PC-9 (cell line): ENCODE results near the gene ACAD11. TPM values are rescaled to one million over a fixed set of nuclear protein-coding genes. Genes with fewer than 3 reads are reported as not detected.

ENCODE experiments used
- BruUV-seq: library from RNA; stranded (reverse); fragments of 400-500 nt; replicated peaks from 2 replicates; lab custom pipeline; 2021; lab: Mats Ljungman, UMichigan
- CTCF ChIA-PET: fragments of 300-600 bp; sonication (Branson Sonifier 250); formaldehyde crosslinking; loops from one replicate; lab custom pipeline; 2022; ENCODE audit warnings: antibody characterized with exemption; lab: Charles Lee
- POLR2A ChIA-PET: fragments of 300-600 bp; sonication (Branson Sonifier 250); formaldehyde crosslinking; loops from one replicate; lab custom pipeline; 2022; ENCODE audit warnings: antibody characterized with exemption; ENCODE audit not compliant: unreplicated experiment; lab: Charles Lee
- DNase-seq, 2 experiments: peaks; one replicate each; pipeline versions ENCODE4 v3.0.0 to v3.0.0-alpha.2; 2015 to 2022; ENCODE audit warnings: mixed read lengths in 1 of 2
- H2AFZ ChIP-seq: fragments of 200-600 bp; sonication (generic); 2 replicates; pipeline ENCODE4 v1.8.1; 2017; ENCODE audit warnings: antibody characterized with exemption
- H3F3A ChIP-seq: fragments of 200-600 bp; sonication (generic); 2 replicates; pipeline ENCODE4 v1.8.1; 2017; ENCODE audit warnings: antibody characterized with exemption, mild to moderate bottlenecking, low read depth; ENCODE audit not compliant: insufficient read depth
- H3K27ac ChIP-seq: fragments of 200-600 bp; sonication (generic); 2 replicates; pipeline ENCODE4 v1.6.1; 2016; ENCODE audit warnings: mixed run types
- H3K27me3 ChIP-seq: fragments of 200-600 bp; sonication (generic); 2 replicates; pipeline ENCODE4 v1.6.1; 2016; ENCODE audit warnings: low read depth, mixed run types; ENCODE audit not compliant: insufficient read depth
- H3K36me3 ChIP-seq: fragments of 200-600 bp; sonication (generic); 2 replicates; pipeline ENCODE4 v1.6.1; 2016; ENCODE audit warnings: low read depth, mixed run types
- H3K4me1 ChIP-seq: fragments of 200-600 bp; sonication (generic); replicated peaks from 2 replicates; pipeline ENCODE4 v1.6.1; 2016; ENCODE audit warnings: mixed run types; ENCODE audit not compliant: insufficient read depth
- H3K4me2 ChIP-seq: fragments of 200-600 bp; sonication (generic); 2 replicates; pipeline ENCODE4 v1.6.1; 2017; ENCODE audit warnings: mixed run types
- H3K4me3 ChIP-seq: fragments of 200-600 bp; sonication (generic); 2 replicates; pipeline ENCODE4 v1.6.1; 2016; ENCODE audit warnings: mixed run types
- H3K79me2 ChIP-seq: fragments of 200-600 bp; sonication (generic); 2 replicates; pipeline ENCODE4 v1.6.1; 2017; ENCODE audit warnings: low read depth, mixed run types
- H3K9me2 ChIP-seq: fragments of 200-600 bp; sonication (generic); 2 replicates; pipeline ENCODE4 v1.8.1; 2017; ENCODE audit warnings: mild to moderate bottlenecking; ENCODE audit not compliant: insufficient read depth
- H3K9me3 ChIP-seq: fragments of 200-600 bp; sonication (generic); 2 replicates; pipeline ENCODE4 v1.8.1; 2016; ENCODE audit warnings: low read depth; ENCODE audit not compliant: insufficient read depth
- H4K20me1 ChIP-seq: fragments of 200-600 bp; sonication (generic); 2 replicates; pipeline ENCODE4 v1.8.1; 2017; ENCODE audit not compliant: insufficient read depth
- CTCF ChIP-seq: fragments of 200-600 bp; sonication (generic); conservative IDR thresholded peaks from 2 replicates; pipeline ENCODE4 v1.6.1; 2017; ENCODE audit warnings: mixed run types, antibody characterized with exemption, mild to moderate bottlenecking, moderate library complexity
- EZH2 ChIP-seq: fragments of 200-600 bp; sonication (generic); IDR thresholded peaks from 2 replicates; pipeline ENCODE4 v1.8.0; 2017; ENCODE audit warnings: antibody characterized with exemption, low read depth
- intact Hi-C: fragments of 100-400 bp; cut with micrococcal nuclease; formaldehyde crosslinking; loops from one replicate; pipeline ENCODE4 v1.10.0; 2022; ENCODE audit not compliant: unreplicated experiment
- total RNA-seq: library from RNA; stranded (reverse); gene quantifications from 2 replicates; pipeline ENCODE4 v1.2.3, GENCODE V29; 2021

Gene ACAD11
- total RNA-seq, 1 experiment from 2014 or later: 13.2 TPM

- Histone ChIP-seq H3K9me3 (no peaks in the 10 kb centered on the region), H3K9me2 (no peaks in the 10 kb centered on the region), H3K4me1 (peaks cover 4% of the 10 kb centered on the region), H3K4me2 (no peak overlapping the region), H3K36me3 (peaks cover 3% of the 10 kb centered on the region; the same call in 1 of the 2 replicates), H3K27ac (no peak overlapping the region), H2AFZ (no peak overlapping the region), H3K27me3 (no peaks in the 10 kb centered on the region), H3K79me2 (no peaks in the 10 kb centered on the region), H4K20me1 (no peaks in the 10 kb centered on the region), H3F3A (peaks cover 2% of the 10 kb centered on the region), H3K4me3 (no peak overlapping the region)
- intact Hi-C loops: loop anchor here (5.0 kb wide), 1 partner anchor 845 kb away; no protein-coding TSS in a partner anchor
- TF ChIP-seq EZH2 (no peak), CTCF (no peak)
- ChIA-PET POLR2A (no interaction called here), CTCF (interaction anchor here (0.6 kb wide), 1 partner anchor 138 kb away, joined by 3 read pairs; no protein-coding TSS in a partner anchor)
- no TSS peak for BruUV-seq
- no peak for DNase-seq
Observed at GRCh38 chr3:132537297-132537696, 122.3 kb downstream of the ACAD11 start.

- Histone ChIP-seq H3K9me2 (no peaks in the 10 kb centered on the region), H3K79me2 (no peaks in the 10 kb centered on the region), H4K20me1 (no peaks in the 10 kb centered on the region), H3K9me3 (no peaks in the 10 kb centered on the region), H3K27ac (no peak overlapping the region), H2AFZ (no peak overlapping the region), H3K4me1 (no peaks in the 10 kb centered on the region), H3K4me3 (no peak overlapping the region), H3K27me3 (no peaks in the 10 kb centered on the region), H3F3A (no peaks in the 10 kb centered on the region; the same call in 1 of the 2 replicates), H3K4me2 (no peak overlapping the region), H3K36me3 (peaks cover 3% of the 10 kb centered on the region; the same call in 1 of the 2 replicates)
- intact Hi-C loops: loop anchor here (1.0 to 5.0 kb wide), 2 partner anchors 106 to 846 kb away; no protein-coding TSS in a partner anchor
- CTCF ChIA-PET: interaction anchor here (0.6 to 1.2 kb wide), 4 partner anchors 8 to 137 kb away, joined by 3 to 11 read pairs (median 3); no protein-coding TSS in a partner anchor
- DNase-seq: no peak
- no TSS peak for BruUV-seq
- POLR2A ChIA-PET: no interaction called here
- TF ChIP-seq EZH2 (no peak), CTCF (no peak)
Observed at GRCh38 chr3:132536442-132537153, 123.0 kb downstream of the ACAD11 start.

GRCh38 chr3:132535575-132536441 is 123.8 kb downstream of the ACAD11 start:
- peak; percentile 36 to 46 for DNase-seq
- no peaks in the 10 kb centered on the region for H3K79me2 ChIP-seq
- intact Hi-C loops: loop anchor here (1.0 to 5.0 kb wide), 2 partner anchors 106 to 846 kb away; no protein-coding TSS in a partner anchor
- ChIA-PET POLR2A (interaction anchor here (0.7 kb wide), 1 partner anchor 153 kb away, joined by 9 read pairs; no protein-coding TSS in a partner anchor), CTCF (interaction anchor here (0.6 to 1.2 kb wide), 4 partner anchors 104 to 136 kb away, joined by 3 to 11 read pairs (median 3); no protein-coding TSS in a partner anchor)
- H3K36me3 ChIP-seq: peaks cover 3% of the 10 kb centered on the region; the same call in 1 of the 2 replicates
- no peaks in the 10 kb centered on the region for H4K20me1 ChIP-seq
- H3K27me3 ChIP-seq: no peaks in the 10 kb centered on the region
- H3K9me2 ChIP-seq: no peaks in the 10 kb centered on the region
- no peaks in the 10 kb centered on the region for H3K4me1 ChIP-seq
- H3F3A ChIP-seq: no peaks in the 10 kb centered on the region; the same call in none of the 2 replicates
- no peak overlapping the region for H3K4me2 ChIP-seq
- no peak overlapping the region for H3K4me3 ChIP-seq
- no peak overlapping the region for H3K27ac ChIP-seq
- no peaks in the 10 kb centered on the region for H3K9me3 ChIP-seq
- no TSS peak for BruUV-seq
- peak; percentile 84 for TF ChIP-seq CTCF
- TF ChIP-seq EZH2: no peak
- no peak overlapping the region for H2AFZ ChIP-seq
